Osteoblast (primary cell): ENCODE results near the gene VGF. TPM values are rescaled to one million over a fixed set of nuclear protein-coding genes. Genes with fewer than 3 reads are reported as not detected.
A peak's percentile ranks its signal among the peaks of the same experiment; 100 is the strongest.

Source experiments
- DNase-seq: peaks from one replicate; pipeline ENCODE4 v3.0.0; 2011; ENCODE audit warnings: low spot score, mixed read lengths; ENCODE audit not compliant: insufficient read length; ENCODE audit errors: missing footprints
- H2AFZ ChIP-seq: 2 replicates; pipeline ENCODE4 v1.6.0; 2011; ENCODE audit warnings: mild to moderate bottlenecking, low read length
- H3K27ac ChIP-seq: 2 replicates; pipeline ENCODE4 v1.5.1; 2011; ENCODE audit warnings: mild to moderate bottlenecking, low read depth, low read length, moderate library complexity
- H3K27me3 ChIP-seq: 2 replicates; pipeline ENCODE4 v1.6.0; 2012; ENCODE audit warnings: mild to moderate bottlenecking, control low read depth, inconsistent platforms, low read length, moderate library complexity; ENCODE audit not compliant: insufficient read depth
- H3K36me3 ChIP-seq: 2 replicates; pipeline ENCODE4 v1.5.1; 2011; ENCODE audit warnings: mild to moderate bottlenecking, low read length, control low read depth, moderate library complexity; ENCODE audit not compliant: insufficient read depth
- H3K4me1 ChIP-seq: 2 replicates; pipeline ENCODE4 v1.5.1; 2011; ENCODE audit warnings: mild to moderate bottlenecking, low read length, control low read depth, moderate library complexity; ENCODE audit not compliant: insufficient read depth
- H3K4me2 ChIP-seq: 2 replicates; pipeline ENCODE4 v1.6.0; 2011; ENCODE audit warnings: mild to moderate bottlenecking, low read length; ENCODE audit not compliant: insufficient read depth
- H3K4me3 ChIP-seq: fragments of 200-600 bp; sonication (generic); 3 replicates; pipeline ENCODE4 v1.5.1; 2012; ENCODE audit warnings: mild to moderate bottlenecking, low read length, inconsistent platforms; ENCODE audit not compliant: insufficient read depth
- H3K79me2 ChIP-seq: 2 replicates; pipeline ENCODE4 v1.6.0; 2012; ENCODE audit warnings: mild to moderate bottlenecking, low read length, control low read depth, inconsistent platforms; ENCODE audit not compliant: insufficient read depth
- H3K9me3 ChIP-seq: 2 replicates; pipeline ENCODE4 v1.5.1; 2011; ENCODE audit warnings: low read depth, low read length, control low read depth
- H4K20me1 ChIP-seq: 2 replicates; pipeline ENCODE4 v1.6.0; 2012; ENCODE audit warnings: mild to moderate bottlenecking, low read length, control low read depth; ENCODE audit not compliant: insufficient read depth
- total RNA-seq: library from RNA; depleted of rRNA; stranded (reverse); fragments of >200 nt; gene quantifications from 2 replicates; pipeline ENCODE4 v1.2.3, GENCODE V29; 2012
- TF ChIP-seq, protein P1 (sequence below): IDR thresholded peaks from 2 replicates; pipeline ENCODE4 v1.5.1; 2011; ENCODE audit warnings: mild to moderate bottlenecking, low read depth, low read length, moderate library complexity; ENCODE audit errors: extremely low read depth

VGF gene
- total RNA-seq, 1 donor = 0.36 TPM

GRCh38 chr7:101174322-101174854 is 9.0 kb upstream of the VGF start:
- no peaks in the 10 kb centered on the region for H3K9me3 ChIP-seq
- no peak overlapping the region for H3K4me2 ChIP-seq
- H3K4me3 ChIP-seq = no peak overlapping the region
- no peak overlapping the region for H3K27ac ChIP-seq
- H3K27me3 ChIP-seq = peaks cover 97% of the 10 kb centered on the region
- no peak overlapping the region for H2AFZ ChIP-seq
- DNase-seq = peak; percentile 42
- H3K36me3 ChIP-seq = no peaks in the 10 kb centered on the region
- peaks cover 2% of the 10 kb centered on the region for H4K20me1 ChIP-seq
- H3K79me2 ChIP-seq = no peaks in the 10 kb centered on the region
- TF ChIP-seq, protein P1, sequence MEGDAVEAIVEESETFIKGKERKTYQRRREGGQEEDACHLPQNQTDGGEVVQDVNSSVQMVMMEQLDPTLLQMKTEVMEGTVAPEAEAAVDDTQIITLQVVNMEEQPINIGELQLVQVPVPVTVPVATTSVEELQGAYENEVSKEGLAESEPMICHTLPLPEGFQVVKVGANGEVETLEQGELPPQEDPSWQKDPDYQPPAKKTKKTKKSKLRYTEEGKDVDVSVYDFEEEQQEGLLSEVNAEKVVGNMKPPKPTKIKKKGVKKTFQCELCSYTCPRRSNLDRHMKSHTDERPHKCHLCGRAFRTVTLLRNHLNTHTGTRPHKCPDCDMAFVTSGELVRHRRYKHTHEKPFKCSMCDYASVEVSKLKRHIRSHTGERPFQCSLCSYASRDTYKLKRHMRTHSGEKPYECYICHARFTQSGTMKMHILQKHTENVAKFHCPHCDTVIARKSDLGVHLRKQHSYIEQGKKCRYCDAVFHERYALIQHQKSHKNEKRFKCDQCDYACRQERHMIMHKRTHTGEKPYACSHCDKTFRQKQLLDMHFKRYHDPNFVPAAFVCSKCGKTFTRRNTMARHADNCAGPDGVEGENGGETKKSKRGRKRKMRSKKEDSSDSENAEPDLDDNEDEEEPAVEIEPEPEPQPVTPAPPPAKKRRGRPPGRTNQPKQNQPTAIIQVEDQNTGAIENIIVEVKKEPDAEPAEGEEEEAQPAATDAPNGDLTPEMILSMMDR = no peak
- H3K4me1 ChIP-seq = peaks cover 11% of the 10 kb centered on the region

GRCh38 chr7:101173752-101174244 is 8.4 kb upstream of the VGF start:
- peak; percentile 94 for DNase-seq

DNA sequence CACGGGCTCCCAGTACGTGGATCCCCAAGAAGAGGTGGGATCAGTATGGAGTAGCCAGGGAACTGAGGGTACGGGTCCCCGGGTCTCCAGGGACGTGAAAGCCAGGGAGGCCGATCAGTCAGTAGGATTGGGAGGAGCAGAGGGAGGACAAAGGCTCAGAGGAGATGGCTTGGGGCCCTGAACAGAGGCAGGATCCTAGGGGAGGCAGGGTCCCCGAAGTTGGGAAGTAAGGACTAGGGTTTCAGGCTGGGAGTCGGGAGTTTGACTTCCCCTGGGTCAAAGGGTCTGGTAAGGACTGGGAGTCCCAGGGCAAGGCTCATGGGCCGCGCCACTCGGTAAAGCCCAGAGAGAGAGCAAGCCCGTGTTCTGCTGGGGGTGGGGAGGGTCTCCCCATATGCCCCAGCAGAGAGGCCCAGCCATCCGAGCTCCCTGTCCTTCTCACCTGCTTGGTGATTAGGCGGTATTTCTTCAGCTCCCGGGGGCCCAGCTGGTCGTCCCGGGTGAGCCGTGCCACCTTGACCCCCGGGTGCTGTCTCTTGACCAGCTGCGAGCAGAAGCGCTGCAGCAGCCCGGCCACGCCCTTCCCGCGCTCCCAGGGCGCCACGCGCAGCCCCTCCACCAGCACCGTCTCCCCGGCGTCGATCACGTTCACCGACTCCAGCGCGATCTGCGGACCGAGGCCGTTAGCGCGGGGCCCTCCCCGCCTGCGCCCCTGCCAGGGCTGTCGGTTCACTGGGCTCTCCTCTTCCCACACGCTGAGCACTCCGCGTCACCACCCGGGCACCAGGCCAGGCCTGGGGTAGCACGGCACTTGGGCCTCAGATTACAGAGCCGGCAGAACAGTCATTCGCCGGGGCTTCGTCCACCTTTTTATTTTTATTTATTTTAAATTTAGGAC is 7.7 kb upstream of the VGF start:
- Histone ChIP-seq H3K27ac (no peak overlapping the region), H2AFZ (no peak overlapping the region), H3K36me3 (no peaks in the 10 kb centered on the region), H3K9me3 (no peaks in the 10 kb centered on the region), H3K79me2 (no peaks in the 10 kb centered on the region), H3K27me3 (peaks cover 96% of the 10 kb centered on the region), H3K4me2 (peak overlapping the region; percentile 72), H3K4me1 (peaks cover 21% of the 10 kb centered on the region), H3K4me3 (peak overlapping the region; percentile 47), H4K20me1 (peaks cover 2% of the 10 kb centered on the region)
- DNase-seq = peak; percentile 98
- TF ChIP-seq, protein P1 = no peak

More at GRCh38 chr7:101173752-101174244, 8.4 kb upstream of the VGF start:
- Histone ChIP-seq H3K4me1 (peaks cover 17% of the 10 kb centered on the region), H3K27me3 (peaks cover 98% of the 10 kb centered on the region), H3K9me3 (no peaks in the 10 kb centered on the region), H3K4me3 (peak overlapping the region; percentile 47), H3K79me2 (no peaks in the 10 kb centered on the region), H4K20me1 (peaks cover 2% of the 10 kb centered on the region), H3K36me3 (no peaks in the 10 kb centered on the region), H3K27ac (no peak overlapping the region), H2AFZ (no peak overlapping the region), H3K4me2 (peak overlapping the region; percentile 72)
- TF ChIP-seq, protein P1 = no peak
